ENCODE results near the gene TNFAIP8L1.
"Not testable (repeated sequence)": the region's sequence is repeated elsewhere in the genome, so short reads cannot be mapped to it uniquely, and the experiment has no call there.

TNFAIP8L1 gene

DNA sequence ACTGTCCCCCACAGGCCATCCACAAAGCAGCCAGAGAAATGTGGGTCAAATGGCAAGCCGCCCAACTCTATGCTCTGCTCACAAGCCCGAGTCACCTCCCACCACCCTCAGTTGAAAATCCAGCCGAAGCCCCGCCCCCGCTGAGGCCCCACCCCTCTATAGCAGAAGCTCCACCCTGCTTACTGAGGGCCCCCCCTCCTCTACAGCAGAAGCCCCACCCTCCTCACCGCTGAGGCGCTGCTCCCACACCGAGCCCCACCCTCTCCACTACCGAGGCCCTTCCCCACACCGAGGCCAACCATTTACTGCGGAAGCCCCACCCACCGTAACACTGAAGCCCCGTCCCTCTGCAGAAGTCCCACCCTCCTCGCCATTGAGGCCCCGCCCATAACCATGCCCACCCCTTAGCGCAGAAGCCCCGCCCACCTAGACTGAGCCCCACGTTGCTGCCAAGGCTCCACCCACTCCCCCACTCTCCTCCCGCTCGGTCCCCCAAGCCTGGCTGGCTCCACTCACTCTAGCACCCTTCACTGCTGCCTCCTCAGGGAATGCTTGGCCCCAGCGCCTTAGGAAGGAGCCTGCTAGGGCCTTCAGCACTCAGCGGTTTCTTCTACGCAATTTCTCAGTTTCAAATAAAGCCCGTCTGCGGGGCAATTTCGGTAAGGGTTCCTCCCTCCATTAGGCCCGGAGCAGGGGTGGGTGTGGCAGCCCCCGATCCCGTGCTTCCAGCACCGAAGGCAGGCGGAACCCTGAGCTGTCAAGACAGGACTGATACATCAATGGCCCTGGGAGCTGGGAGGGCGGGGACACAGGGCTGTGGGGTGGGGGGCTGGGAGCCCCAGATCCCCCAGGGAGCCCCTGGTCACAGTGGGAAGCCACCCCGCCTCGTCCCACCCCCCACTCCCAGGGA is 39.8 kb downstream of the TNFAIP8L1 start:
- DNase-seq (ENCODE audit: low read depth): no peak

- DNase-seq (ENCODE audit: low read depth): not testable (repeated sequence)
These were observed 40.7 kb downstream of the TNFAIP8L1 start for GRCh38 chr19:4680021-4680420.

DNA sequence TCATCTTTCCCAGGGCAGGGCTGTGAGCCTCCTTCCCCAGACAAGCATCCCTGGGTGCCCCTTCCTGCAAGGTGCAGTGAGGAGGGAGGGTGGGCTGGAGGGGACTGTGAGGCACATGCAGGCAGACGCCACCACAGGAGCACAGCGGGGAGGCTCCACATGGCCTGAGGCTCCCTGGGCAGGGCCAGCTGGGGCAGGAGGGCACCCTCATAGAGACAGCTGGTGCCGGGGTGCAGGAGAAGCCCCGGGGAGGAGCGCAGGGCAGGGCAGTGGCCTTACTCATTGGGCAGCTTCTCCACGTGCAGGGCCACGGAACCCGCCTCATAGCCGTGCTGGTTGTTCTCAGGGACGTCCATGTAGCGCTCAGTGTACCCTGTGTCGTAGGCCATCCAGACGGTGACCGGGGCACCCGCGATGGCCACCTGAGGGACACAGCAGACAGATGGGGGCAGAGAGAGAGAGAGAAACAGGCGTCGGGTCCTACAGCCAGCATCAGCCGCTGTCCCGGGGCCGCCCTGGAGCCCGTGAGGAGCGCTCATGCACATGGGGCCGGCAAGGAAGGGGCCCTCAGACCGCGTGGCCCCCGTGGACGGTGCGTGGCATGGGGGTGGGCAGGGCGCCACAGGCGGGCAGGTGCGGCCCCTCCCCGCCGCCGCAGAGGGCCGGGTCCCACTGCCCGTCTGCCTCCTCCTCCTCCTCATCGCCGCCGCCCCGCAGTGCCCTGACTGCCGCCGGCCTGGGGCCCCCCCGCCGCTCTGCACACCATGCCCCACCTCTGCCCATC is 43.3 kb downstream of the TNFAIP8L1 start:
- DNase-seq (ENCODE audit: low read depth): no peak

GRCh38 chr19:4684312-4685095 is 45.2 kb downstream of the TNFAIP8L1 start:
- DNase-seq (ENCODE audit: low read depth): no peak

DNA sequence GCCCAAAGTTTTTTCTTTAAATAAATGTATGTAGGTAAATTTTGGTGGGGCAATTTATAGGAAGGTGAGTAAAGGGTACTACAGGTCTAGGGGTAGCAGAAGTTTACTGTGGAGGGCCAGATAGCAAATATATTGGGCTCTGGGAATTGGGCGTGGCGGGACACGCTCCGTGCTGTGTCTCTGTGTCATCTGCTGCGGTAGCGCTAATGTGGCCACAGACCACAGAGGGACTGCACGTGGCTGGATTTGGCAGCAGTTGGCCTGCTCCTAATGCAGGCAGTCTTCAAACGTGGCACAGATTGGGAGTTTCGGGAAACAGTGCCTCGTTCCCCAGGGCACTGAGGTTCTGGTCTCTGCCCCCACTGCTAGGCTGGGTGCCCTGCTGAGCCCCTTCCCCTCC is 47.4 kb downstream of the TNFAIP8L1 start:
- DNase-seq (ENCODE audit: low read depth): no peak

- DNase-seq (ENCODE audit: low read depth): no peak
These were observed 48.1 kb downstream of the TNFAIP8L1 start for GRCh38 chr19:4687396-4687795.

GRCh38 chr19:4688587-4688986 is 49.3 kb downstream of the TNFAIP8L1 start:
- DNase-seq (ENCODE audit: low read depth): no peak

- DNase-seq (ENCODE audit: low read depth): no peak
These were observed 50.1 kb downstream of the TNFAIP8L1 start for GRCh38 chr19:4689403-4689802.

DNA sequence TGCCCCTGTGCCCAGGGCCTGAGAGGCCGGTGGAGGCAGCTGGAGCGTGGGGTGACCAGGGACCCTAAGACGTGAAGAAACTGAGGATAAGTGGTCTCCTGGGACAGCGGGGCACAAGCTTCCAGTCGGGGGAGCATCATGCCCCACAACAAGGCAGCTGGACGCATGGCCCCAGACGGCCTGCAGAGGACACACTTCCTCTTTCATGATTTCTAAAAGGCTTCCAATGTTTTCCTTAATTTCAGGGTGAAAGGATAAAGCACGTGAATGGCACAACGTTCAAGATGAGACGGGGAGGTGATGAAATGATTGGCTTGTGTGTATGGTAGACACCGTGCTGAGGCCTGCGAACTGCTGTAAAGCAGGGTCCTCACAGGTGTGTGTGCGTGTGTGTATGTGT is 51.0 kb downstream of the TNFAIP8L1 start:
- no peak for DNase-seq (ENCODE audit: low read depth)

DNA sequence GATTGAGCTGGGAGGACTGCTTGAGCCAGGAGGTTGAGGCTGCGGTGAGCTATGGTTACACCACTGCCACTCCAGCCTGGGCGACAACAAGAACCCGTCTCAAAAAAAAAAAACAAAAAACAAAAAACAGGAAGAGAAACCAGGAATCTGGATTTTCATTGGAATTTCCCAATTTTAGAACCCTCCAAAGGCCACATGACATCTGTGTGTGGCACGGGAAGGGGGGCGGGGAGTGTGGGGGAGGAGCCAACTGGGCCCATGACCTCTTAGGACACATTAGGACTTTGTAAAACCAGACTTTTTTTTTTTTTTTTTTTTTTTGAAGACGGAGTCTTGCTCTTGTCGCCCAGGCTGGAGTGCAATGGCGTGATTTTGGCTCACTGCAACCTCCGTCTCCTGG is 52.1 kb downstream of the TNFAIP8L1 start:
- no peak for DNase-seq (ENCODE audit: low read depth)

DNA sequence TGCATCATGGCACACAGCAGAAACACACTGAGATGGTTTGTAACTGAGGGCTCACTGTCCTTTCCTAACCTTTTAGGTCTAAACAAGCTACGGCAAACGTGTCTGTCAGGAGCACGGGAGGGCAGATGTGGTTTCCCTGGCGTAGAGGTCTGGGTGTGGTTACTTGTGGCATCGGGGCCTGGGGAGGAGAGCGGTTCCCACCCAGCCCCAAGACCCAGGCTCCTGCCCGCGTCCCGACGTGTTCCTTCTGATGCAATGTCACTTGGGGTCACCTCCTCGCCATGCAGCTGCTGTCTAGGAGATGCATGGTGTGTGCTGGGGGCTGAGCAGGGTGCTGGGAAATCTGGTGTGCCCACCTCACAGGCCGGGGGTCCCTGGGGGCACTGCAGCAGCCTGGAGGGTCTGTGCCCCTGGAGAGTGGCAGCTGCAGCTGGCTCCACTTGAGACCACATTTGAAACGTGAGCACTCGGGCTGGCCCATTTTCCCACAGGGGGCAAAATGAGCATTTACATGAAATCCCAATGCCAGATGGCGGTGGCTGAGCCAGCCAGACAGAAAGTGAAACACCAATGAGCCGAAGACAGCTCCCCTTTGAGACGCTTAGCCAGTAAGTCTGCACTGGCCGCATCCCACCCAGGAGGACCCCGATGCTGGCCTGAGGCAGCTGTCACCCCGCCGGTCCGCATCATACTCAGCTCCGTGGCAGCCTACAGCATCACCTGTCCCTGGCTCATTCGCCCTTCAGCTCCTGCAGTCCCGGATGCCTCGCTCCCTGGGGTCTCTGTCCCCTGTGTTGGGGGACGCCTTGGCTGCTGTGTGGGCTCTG is 53.1 kb downstream of the TNFAIP8L1 start:
- DNase-seq (ENCODE audit: low read depth): no peak

DNA sequence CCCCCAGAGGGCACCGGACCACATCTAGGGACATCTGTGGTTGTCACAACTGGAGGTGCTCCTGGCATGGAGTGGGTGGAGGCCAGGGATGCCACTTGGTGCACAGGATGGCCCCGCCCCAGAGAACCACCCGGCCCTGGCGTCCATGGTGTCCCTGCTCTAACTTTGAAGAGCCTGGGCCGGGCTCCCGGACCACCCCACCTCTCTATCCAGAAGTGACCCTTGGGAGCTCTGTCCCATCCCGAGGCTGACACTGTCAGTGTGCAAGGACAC is 53.7 kb downstream of the TNFAIP8L1 start:
- DNase-seq (ENCODE audit: low read depth): no peak

GRCh38 chr19:4693471-4694121 is 54.3 kb downstream of the TNFAIP8L1 start:
- no peak for DNase-seq (ENCODE audit: low read depth)

DNA sequence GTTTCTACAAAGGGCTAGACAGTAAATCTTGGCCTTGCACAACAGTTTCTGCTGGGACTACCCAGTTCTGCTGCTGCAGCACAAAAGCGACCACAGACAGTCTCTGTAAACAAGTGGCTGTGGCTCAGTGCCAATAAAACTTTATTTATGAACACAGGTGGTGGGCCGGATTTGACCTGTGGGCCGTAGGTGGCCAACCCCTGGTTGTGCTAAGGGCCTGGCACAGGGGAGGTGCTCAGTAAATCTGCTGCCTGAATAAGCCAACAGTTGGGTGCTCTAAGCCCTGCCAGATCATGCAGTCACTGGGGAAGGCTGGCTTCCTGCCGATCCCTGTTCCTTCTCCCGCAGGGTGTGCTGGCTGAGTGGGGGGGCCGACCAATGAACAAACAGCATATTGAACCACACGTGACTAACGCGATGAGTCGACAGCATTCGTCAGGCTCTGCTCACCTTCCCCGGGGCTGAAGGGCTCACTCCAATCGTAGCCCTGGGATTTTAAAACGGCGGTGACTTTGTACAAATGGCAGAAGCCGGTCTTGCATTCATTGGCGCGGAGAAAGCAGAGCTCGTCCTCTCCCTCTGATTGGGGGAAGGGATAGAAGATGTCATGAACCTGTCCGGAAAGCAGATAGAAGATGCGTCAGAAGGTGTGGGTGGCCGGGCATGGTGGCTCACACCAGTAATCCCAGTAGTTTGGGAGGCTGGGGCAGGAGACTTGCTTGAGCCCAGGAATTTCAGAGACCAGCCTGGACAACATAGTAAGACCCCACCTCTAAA is 55.1 kb downstream of the TNFAIP8L1 start:
- no peak for DNase-seq (ENCODE audit: low read depth)

DNA sequence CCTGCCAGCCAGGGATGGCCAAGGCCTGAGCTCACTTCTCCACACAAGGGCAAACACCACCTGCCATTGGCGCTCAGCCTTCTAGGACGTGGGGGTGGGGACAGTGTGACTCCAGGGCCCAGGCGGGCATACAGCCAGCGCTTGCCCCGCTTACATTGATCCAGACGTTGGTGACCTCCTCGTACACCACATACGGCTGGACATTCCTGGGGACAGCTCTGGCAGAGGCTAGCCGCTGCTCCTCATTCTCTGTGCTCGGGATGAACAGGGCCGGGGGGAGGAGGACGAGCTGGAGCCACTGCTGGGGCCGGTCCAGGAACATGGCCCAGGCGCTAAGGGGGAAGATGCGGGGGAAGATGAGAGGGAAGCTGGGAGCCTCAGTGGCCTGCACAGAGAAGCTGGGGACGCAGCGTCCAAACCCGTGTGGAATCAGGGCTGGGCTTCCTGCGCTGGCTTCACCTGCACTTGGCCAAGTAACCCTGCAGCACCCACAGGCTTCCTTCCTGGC is 56.0 kb downstream of the TNFAIP8L1 start:
- DNase-seq (ENCODE audit: low read depth): no peak

DNA sequence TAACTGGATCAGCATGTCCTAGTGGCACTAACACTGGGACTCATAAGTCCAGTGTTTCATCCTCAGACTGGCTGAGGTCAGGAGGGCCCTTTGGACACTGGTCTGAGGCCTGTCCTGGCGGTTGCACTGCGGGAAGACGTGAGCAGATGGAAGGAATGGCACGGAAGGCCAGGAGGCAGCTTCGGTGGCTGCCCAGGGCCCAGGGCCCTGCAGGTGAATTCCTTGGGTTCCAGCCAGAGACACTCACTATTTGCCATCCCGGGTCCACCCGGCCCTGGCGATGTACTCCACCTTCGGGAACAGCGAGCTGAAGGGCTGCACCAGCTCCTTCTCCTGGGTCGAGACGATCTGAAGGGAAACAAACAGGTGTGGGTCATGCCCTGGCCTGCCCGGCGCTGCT is 58.0 kb downstream of the TNFAIP8L1 start:
- no peak for DNase-seq (ENCODE audit: low read depth)

DNA sequence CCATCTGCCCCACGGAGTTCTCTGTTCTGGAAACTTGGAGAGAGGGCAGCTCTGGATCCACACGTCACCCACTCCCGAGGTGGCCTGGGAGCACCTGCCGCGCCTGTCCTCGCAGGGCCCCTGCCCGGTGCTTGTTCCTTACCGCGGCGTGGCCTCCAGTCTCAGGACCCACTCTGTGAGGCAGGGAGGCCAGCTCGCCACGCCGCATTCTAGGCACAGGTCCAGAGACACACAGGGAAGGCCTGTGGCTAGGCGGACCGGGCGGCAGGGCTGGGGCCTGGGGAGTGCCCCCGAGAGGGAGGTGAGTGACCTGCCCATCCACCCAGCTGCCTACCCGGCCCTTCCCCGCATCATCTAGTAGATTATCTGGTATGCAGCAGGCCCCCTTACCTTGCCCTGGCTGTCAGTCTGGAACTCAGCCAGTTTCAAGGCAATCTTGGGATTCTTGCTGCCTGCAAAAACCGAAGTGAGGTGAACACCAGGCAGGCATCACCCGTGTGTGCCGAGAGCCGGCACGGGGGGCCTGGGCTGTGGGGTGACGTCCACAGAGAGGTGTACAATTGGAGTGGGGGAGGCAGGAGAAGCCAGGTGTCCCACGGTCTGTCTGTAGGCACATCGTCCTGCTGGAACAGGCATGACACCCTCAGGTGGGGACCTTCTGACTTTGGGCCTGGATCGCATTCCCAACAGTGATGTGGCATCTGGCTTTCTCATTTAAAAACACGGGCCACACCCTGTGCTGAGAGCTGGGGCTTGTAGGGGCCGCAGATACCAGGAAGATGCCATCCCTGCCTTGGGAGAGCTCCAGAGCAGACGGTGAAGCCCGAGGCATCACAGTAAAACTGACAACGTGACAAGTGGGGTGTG is 60.7 kb downstream of the TNFAIP8L1 start:
- DNase-seq (ENCODE audit: low read depth): no peak

DNA sequence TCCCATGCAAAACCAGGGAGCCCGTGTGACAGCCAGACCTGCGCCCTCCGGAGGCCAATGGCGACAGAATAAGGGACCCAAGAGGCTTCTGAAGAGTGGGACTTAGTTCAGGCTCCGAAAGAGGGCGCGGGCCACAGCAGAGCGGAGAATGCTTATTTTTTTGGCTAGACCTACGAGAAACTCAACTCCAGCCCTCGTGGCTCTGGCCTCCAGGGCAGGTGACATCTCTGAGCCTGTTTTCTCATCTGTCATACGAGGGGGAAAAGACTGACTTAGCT is 61.3 kb downstream of the TNFAIP8L1 start:
- DNase-seq (ENCODE audit: low read depth): no peak

GRCh38 chr19:4701557-4701956 is 62.2 kb downstream of the TNFAIP8L1 start:
- no peak for DNase-seq (ENCODE audit: low read depth)

GRCh38 chr19:4702764-4703163 is 63.4 kb downstream of the TNFAIP8L1 start:
- DNase-seq (ENCODE audit: low read depth): no peak

All from T-helper 22 cell (primary cell).